ENCODE results near the gene NCF2.

Gene NCF2

GRCh38 chr1:183586926-183587325 lies 3.3 kb downstream of the NCF2 start:
- no peak for TF ChIP-seq CTCF (IDR thresholded peaks at IDR 0.05; ENCODE audit: low read depth, low read length, missing control alignments)
- no peak overlapping the region for H3K4me3 ChIP-seq (ENCODE audit: low read depth, low read length)
- in situ Hi-C loops (cut with HindIII; ENCODE audit: low sequenced_read_pairs) = no loop called here
- DNase-seq (ENCODE audit: low read depth) = no peak

GRCh38 chr1:183586455-183586854 lies 3.8 kb downstream of the NCF2 start:
- H3K4me3 ChIP-seq (ENCODE audit: low read depth, low read length) = no peak overlapping the region
- DNase-seq (ENCODE audit: low read depth) = no peak
- in situ Hi-C loops (cut with HindIII; ENCODE audit: low sequenced_read_pairs) = no loop called here
- TF ChIP-seq CTCF (IDR thresholded peaks at IDR 0.05; ENCODE audit: low read depth, low read length, missing control alignments) = no peak

DNA sequence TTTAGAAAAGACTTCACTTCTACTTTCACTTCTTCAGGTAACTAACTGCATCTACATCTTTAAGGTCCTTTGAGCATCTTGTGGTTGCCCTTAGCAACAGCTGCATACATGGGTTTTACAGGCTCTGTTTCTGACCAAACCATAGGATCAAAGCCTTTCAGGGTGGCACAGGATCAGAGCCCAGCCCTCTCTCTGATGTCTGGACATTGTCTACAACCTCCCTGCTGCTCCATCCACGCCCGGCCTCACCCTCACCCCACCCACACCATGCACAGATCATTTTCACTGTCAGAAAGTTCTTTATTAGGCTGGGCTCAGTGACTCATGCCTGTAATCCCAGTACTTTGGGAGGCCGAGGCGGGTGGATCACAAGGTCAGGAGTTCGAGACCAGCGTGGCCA lies 5.2 kb downstream of the NCF2 start:
- no peak for TF ChIP-seq CTCF (IDR thresholded peaks at IDR 0.05; ENCODE audit: low read depth, low read length, missing control alignments)
- in situ Hi-C loops (cut with HindIII; ENCODE audit: low sequenced_read_pairs) = no loop called here
- no peak overlapping the region for H3K4me3 ChIP-seq (ENCODE audit: low read depth, low read length)
- no peak for DNase-seq (ENCODE audit: low read depth)

GRCh38 chr1:183584147-183584546 lies 6.1 kb downstream of the NCF2 start:
- no peak overlapping the region for H3K4me3 ChIP-seq (ENCODE audit: low read depth, low read length)
- no peak for TF ChIP-seq CTCF (IDR thresholded peaks at IDR 0.05; ENCODE audit: low read depth, low read length, missing control alignments)
- DNase-seq (ENCODE audit: low read depth) = no peak
- in situ Hi-C loops (cut with HindIII; ENCODE audit: low sequenced_read_pairs) = no loop called here

- in situ Hi-C loops (cut with HindIII; ENCODE audit: low sequenced_read_pairs) = no loop called here
Measured at GRCh38 chr1:183583466-183583865, 6.8 kb downstream of the NCF2 start.

GRCh38 chr1:183582021-183582713 lies 8.1 kb downstream of the NCF2 start:
- no peak for TF ChIP-seq CTCF (IDR thresholded peaks at IDR 0.05; ENCODE audit: low read depth, low read length, missing control alignments)
- DNase-seq (ENCODE audit: low read depth) = no peak
- in situ Hi-C loops (cut with HindIII; ENCODE audit: low sequenced_read_pairs) = no loop called here
- no peak overlapping the region for H3K4me3 ChIP-seq (ENCODE audit: low read depth, low read length)

More at GRCh38 chr1:183583466-183583865, 6.8 kb downstream of the NCF2 start:
- H3K4me3 ChIP-seq (ENCODE audit: low read depth, low read length) = no peak overlapping the region
- TF ChIP-seq CTCF (IDR thresholded peaks at IDR 0.05; ENCODE audit: low read depth, low read length, missing control alignments) = no peak
- no peak for DNase-seq (ENCODE audit: low read depth)
